Mesenchymal stem cell (in vitro differentiated cells and primary cell): ENCODE data around the gene CCNJL.
A peak's percentile ranks its signal among the peaks of the same experiment; 100 is the strongest.

Source experiments
- DNase-seq: peaks from one replicate; pipeline ENCODE4 v3.0.0-alpha.2; 2013
- H2AFZ ChIP-seq: one replicate; pipeline ENCODE4 v1.6.1; 2013; ENCODE audit warnings: low read depth, mild to moderate bottlenecking, control low read depth, inconsistent platforms, low read length, moderate library complexity
- H2AK5ac ChIP-seq: 2 replicates; pipeline ENCODE4 v1.6.1; 2013; ENCODE audit warnings: low read length, moderate library complexity, mild to moderate bottlenecking, inconsistent platforms; ENCODE audit not compliant: severe bottlenecking
- H2BK120ac ChIP-seq: one replicate; pipeline ENCODE4 v1.6.1; 2013; ENCODE audit warnings: low read depth, mild to moderate bottlenecking, inconsistent platforms, low read length, moderate library complexity
- H2BK12ac ChIP-seq, 2 experiments: one replicate each; pipeline ENCODE4 v1.6.1; 2013; ENCODE audit warnings: inconsistent platforms in 2 of 2, low read length in 2 of 2, mild to moderate bottlenecking in 2 of 2, moderate library complexity in 2 of 2, control low read depth in 1 of 2
- H2BK15ac ChIP-seq: one replicate; pipeline ENCODE4 v1.6.1; 2013; ENCODE audit warnings: mild to moderate bottlenecking, low read depth, inconsistent platforms; ENCODE audit not compliant: poor library complexity, severe bottlenecking
- H2BK5ac ChIP-seq: 2 replicates; pipeline ENCODE4 v1.6.1; 2013; ENCODE audit warnings: low read depth, mild to moderate bottlenecking, low read length, control low read depth, inconsistent platforms; ENCODE audit not compliant: poor library complexity, severe bottlenecking
- H3K14ac ChIP-seq, 2 experiments: one replicate each; pipeline ENCODE4 v1.6.1; 2013; ENCODE audit warnings: inconsistent platforms in 2 of 2, low read length in 2 of 2, control low read depth in 1 of 2, mild to moderate bottlenecking in 1 of 2, moderate library complexity in 1 of 2
- H3K18ac ChIP-seq, 2 experiments: one replicate each; pipeline ENCODE4 v1.6.1; 2013; ENCODE audit warnings: inconsistent platforms in 2 of 2, low read length in 2 of 2, control low read depth in 1 of 2, low read depth in 1 of 2, mild to moderate bottlenecking in 1 of 2
- H3K23ac ChIP-seq, 2 experiments: one replicate each; pipeline ENCODE4 v1.6.1; 2013; ENCODE audit warnings: inconsistent platforms in 2 of 2, low read length in 2 of 2, mild to moderate bottlenecking in 2 of 2, moderate library complexity in 2 of 2, control low read depth in 1 of 2
- H3K27ac ChIP-seq: 2 replicates; pipeline ENCODE4 v1.5.1; 2013; ENCODE audit warnings: mild to moderate bottlenecking, moderate library complexity, low read length, control low read depth, inconsistent platforms; ENCODE audit not compliant: poor library complexity, severe bottlenecking
- H3K27me3 ChIP-seq, 2 experiments: 2 replicates each; pipeline versions ENCODE4 v1.6.1 to v1.7.0; 2013; ENCODE audit warnings: low read length in 2 of 2, mild to moderate bottlenecking in 2 of 2, moderate library complexity in 2 of 2, control low read depth in 1 of 2, inconsistent platforms in 1 of 2; ENCODE audit not compliant: control insufficient read depth in 1 of 2, insufficient read depth in 1 of 2
- H3K36me3 ChIP-seq, 2 experiments: 2 replicates each; pipeline versions ENCODE4 v1.6.1 to v1.7.0; 2013; ENCODE audit warnings: low read length in 2 of 2, control low read depth in 1 of 2, inconsistent platforms in 1 of 2, low read depth in 1 of 2, mild to moderate bottlenecking in 1 of 2; ENCODE audit not compliant: insufficient read depth in 2 of 2, control insufficient read depth in 1 of 2
- H3K4ac ChIP-seq, 2 experiments: one replicate each; pipeline ENCODE4 v1.6.1; 2013; ENCODE audit warnings: inconsistent platforms in 2 of 2, low read length in 2 of 2, mild to moderate bottlenecking in 2 of 2, moderate library complexity in 2 of 2, control low read depth in 1 of 2, low read depth in 1 of 2
- H3K4me1 ChIP-seq: 2 replicates; pipeline ENCODE4 v1.6.1; 2013; ENCODE audit warnings: low read depth, low read length, control low read depth; ENCODE audit not compliant: control insufficient read depth, insufficient read depth
- H3K4me2 ChIP-seq: 2 replicates; pipeline ENCODE4 v1.6.1; 2013; ENCODE audit warnings: low read length, mild to moderate bottlenecking, inconsistent platforms; ENCODE audit not compliant: poor library complexity, severe bottlenecking
- H3K4me3 ChIP-seq, 2 experiments: 2 replicates each; pipeline versions ENCODE4 v1.5.1 to v1.7.0; 2013; ENCODE audit warnings: low read length in 2 of 2, mild to moderate bottlenecking in 2 of 2, control low read depth in 1 of 2, low read depth in 1 of 2; ENCODE audit not compliant: insufficient read depth in 1 of 2
- H3K79me1 ChIP-seq: replicated peaks from 2 replicates; pipeline ENCODE4 v1.6.1; 2013; ENCODE audit warnings: mild to moderate bottlenecking, control low read depth, low read length, inconsistent platforms; ENCODE audit not compliant: poor library complexity, severe bottlenecking
- H3K9ac ChIP-seq: 2 replicates; pipeline ENCODE4 v1.7.0; 2013; ENCODE audit warnings: mild to moderate bottlenecking, low read length, moderate library complexity
- H3K9me3 ChIP-seq: 2 replicates; pipeline ENCODE4 v1.7.0; 2013; ENCODE audit warnings: mild to moderate bottlenecking, low read length; ENCODE audit not compliant: control insufficient read depth
- H4K8ac ChIP-seq: one replicate; pipeline ENCODE4 v1.6.1; 2013; ENCODE audit warnings: inconsistent platforms, mild to moderate bottlenecking, low read length, moderate library complexity
- H4K91ac ChIP-seq: one replicate; pipeline ENCODE4 v1.6.1; 2013; ENCODE audit warnings: mild to moderate bottlenecking, low read length, inconsistent platforms
- WGBS: methylation state at CpG from one replicate; pipeline ENCODE4 v1.1.7; 2013; ENCODE audit warnings: mixed read lengths; 5-methylcytosine and 5-hydroxymethylcytosine counted together

CCNJL gene

GRCh38 chr5:160303690-160304089 is 8.7 kb downstream of the CCNJL start:
- no peak overlapping the region for H2BK5ac ChIP-seq
- 81% methylated on average over 3 of the region's 3 CpGs for WGBS
- peaks cover 0 to 28% of the 10 kb centered on the region in 2 experiments for H3K36me3 ChIP-seq
- H3K9me3 ChIP-seq = no peaks in the 10 kb centered on the region
- H2BK120ac ChIP-seq = no peak overlapping the region
- H3K14ac ChIP-seq = no peak overlapping the region
- H4K8ac ChIP-seq = no peak overlapping the region
- DNase-seq = no peak
- H3K9ac ChIP-seq = no peak overlapping the region
- H2AK5ac ChIP-seq = no peak overlapping the region
- H3K4ac ChIP-seq = no peak overlapping the region
- no peak overlapping the region for H3K23ac ChIP-seq
- peaks cover 0 to 25% of the 10 kb centered on the region in 2 experiments for H3K27me3 ChIP-seq
- no peak overlapping the region for H3K4me3 ChIP-seq
- H3K79me1 ChIP-seq = peaks cover 27% of the 10 kb centered on the region
- H3K18ac ChIP-seq = no peak overlapping the region
- peaks cover 1% of the 10 kb centered on the region for H3K4me1 ChIP-seq
- H2BK15ac ChIP-seq = no peak overlapping the region
- no peak overlapping the region for H3K4me2 ChIP-seq
- no peak overlapping the region for H3K27ac ChIP-seq
- H2AFZ ChIP-seq = no peak overlapping the region
- peak overlapping the region in 1 of 2 experiments; percentile 18 for H2BK12ac ChIP-seq
- no peak overlapping the region for H4K91ac ChIP-seq

GRCh38 chr5:160298189-160298588 is 14.2 kb downstream of the CCNJL start:
- Histone ChIP-seq H3K18ac (no peak overlapping the region), H3K9me3 (no peaks in the 10 kb centered on the region), H3K23ac (no peak overlapping the region), H3K4me2 (no peak overlapping the region), H3K27ac (no peak overlapping the region), H3K79me1 (peaks cover 46% of the 10 kb centered on the region), H3K4me3 (no peak overlapping the region), H2BK15ac (no peak overlapping the region), H4K8ac (no peak overlapping the region), H4K91ac (no peak overlapping the region), H2BK12ac (no peak overlapping the region), H3K9ac (no peak overlapping the region), H2AFZ (no peak overlapping the region), H2BK120ac (no peak overlapping the region), H3K4ac (no peak overlapping the region), H3K14ac (no peak overlapping the region), H3K27me3 (peaks cover 0 to 16% of the 10 kb centered on the region in 2 experiments), H2AK5ac (no peak overlapping the region), H3K4me1 (peaks cover 3% of the 10 kb centered on the region), H3K36me3 (peaks cover 0 to 23% of the 10 kb centered on the region in 2 experiments), H2BK5ac (no peak overlapping the region)
- WGBS = 95% methylated on average over 10 of the region's 10 CpGs
- DNase-seq = no peak

- Histone ChIP-seq H3K9me3 (no peaks in the 10 kb centered on the region), H3K9ac (no peak overlapping the region), H2AFZ (no peak overlapping the region), H3K27ac (no peak overlapping the region), H3K79me1 (peaks cover 46% of the 10 kb centered on the region), H3K36me3 (peaks cover 0 to 23% of the 10 kb centered on the region in 2 experiments), H3K4me1 (peaks cover 3% of the 10 kb centered on the region), H2AK5ac (no peak overlapping the region), H3K18ac (no peak overlapping the region), H4K8ac (no peak overlapping the region), H3K14ac (no peak overlapping the region), H2BK5ac (no peak overlapping the region), H3K4me2 (no peak overlapping the region), H2BK120ac (no peak overlapping the region), H2BK15ac (no peak overlapping the region), H3K23ac (no peak overlapping the region), H3K4me3 (no peak overlapping the region), H4K91ac (no peak overlapping the region), H2BK12ac (no peak overlapping the region), H3K27me3 (peaks cover 0 to 16% of the 10 kb centered on the region in 2 experiments), H3K4ac (no peak overlapping the region)
- no peak for DNase-seq
- WGBS = 91% methylated on average over 5 of the region's 5 CpGs
These were observed 14.6 kb downstream of the CCNJL start for GRCh38 chr5:160297776-160298175.

GRCh38 chr5:160297004-160297403 is 15.4 kb downstream of the CCNJL start:
- H2AFZ ChIP-seq = no peak overlapping the region
- WGBS = 100% methylated on average over 1 of the region's 1 CpG

More at GRCh38 chr5:160297004-160297403, 15.4 kb downstream of the CCNJL start:
- Histone ChIP-seq H3K4ac (no peak overlapping the region), H3K36me3 (peaks cover 0 to 23% of the 10 kb centered on the region in 2 experiments), H3K18ac (no peak overlapping the region), H3K27ac (no peak overlapping the region), H3K9ac (no peak overlapping the region), H4K91ac (no peak overlapping the region), H2BK5ac (no peak overlapping the region), H3K4me3 (no peak overlapping the region), H3K4me1 (peaks cover 3% of the 10 kb centered on the region), H3K23ac (no peak overlapping the region), H3K79me1 (peaks cover 46% of the 10 kb centered on the region), H3K27me3 (peaks cover 0 to 16% of the 10 kb centered on the region in 2 experiments), H4K8ac (no peak overlapping the region), H2AK5ac (no peak overlapping the region), H2BK15ac (no peak overlapping the region), H3K14ac (no peak overlapping the region), H2BK120ac (no peak overlapping the region), H3K4me2 (no peak overlapping the region), H3K9me3 (no peaks in the 10 kb centered on the region), H2BK12ac (no peak overlapping the region)
- DNase-seq = no peak
